Keratinocyte (primary cell): Measurements from ENCODE around the gene CHFR.
"Not testable (repeated sequence)": the region's sequence is repeated elsewhere in the genome, so short reads cannot be mapped to it uniquely, and the experiment has no call there.

ENCODE experiments used
- EZH2 ChIP-seq: IDR thresholded peaks from one replicate; pipeline ENCODE4 v1.6.1; 2012; ENCODE audit warnings: inconsistent platforms, mild to moderate bottlenecking, low read length, moderate library complexity
- TF ChIP-seq, protein P1 (sequence below), 3 experiments: IDR thresholded peaks in 1 of 3; conservative IDR thresholded peaks in 1 of 3; optimal IDR thresholded peaks in 1 of 3; 2 replicates in 2 of 3; 3 replicates in 1 of 3; pipeline versions ENCODE3 to v1.5.1; 2011; ENCODE audit warnings: low read length in 3 of 3, mild to moderate bottlenecking in 3 of 3, moderate library complexity in 2 of 3, control low read depth in 1 of 3, inconsistent platforms in 1 of 3; ENCODE audit not compliant: insufficient read depth in 2 of 3; ENCODE audit errors: extremely low read depth in 1 of 3

DNA sequence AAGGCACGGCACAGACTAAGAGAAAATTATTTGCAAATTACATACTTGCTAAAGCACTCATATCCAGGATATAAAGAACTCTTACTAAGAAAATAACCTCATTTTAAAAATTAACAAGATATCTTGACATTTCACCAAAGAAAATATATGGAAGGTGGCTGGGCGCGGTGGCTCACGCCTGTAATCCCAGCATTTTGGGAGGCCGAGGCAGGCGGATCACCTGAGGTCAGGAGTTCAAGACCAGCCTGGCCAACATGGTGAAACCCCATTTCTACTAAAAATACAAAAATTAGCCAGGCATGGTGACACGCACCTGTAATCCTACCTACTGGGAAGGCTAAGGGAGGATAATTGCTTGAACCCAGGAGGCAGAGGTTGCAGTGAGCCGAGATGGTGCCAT lies 49.5 kb upstream of the CHFR start:
- TF ChIP-seq, protein P1, sequence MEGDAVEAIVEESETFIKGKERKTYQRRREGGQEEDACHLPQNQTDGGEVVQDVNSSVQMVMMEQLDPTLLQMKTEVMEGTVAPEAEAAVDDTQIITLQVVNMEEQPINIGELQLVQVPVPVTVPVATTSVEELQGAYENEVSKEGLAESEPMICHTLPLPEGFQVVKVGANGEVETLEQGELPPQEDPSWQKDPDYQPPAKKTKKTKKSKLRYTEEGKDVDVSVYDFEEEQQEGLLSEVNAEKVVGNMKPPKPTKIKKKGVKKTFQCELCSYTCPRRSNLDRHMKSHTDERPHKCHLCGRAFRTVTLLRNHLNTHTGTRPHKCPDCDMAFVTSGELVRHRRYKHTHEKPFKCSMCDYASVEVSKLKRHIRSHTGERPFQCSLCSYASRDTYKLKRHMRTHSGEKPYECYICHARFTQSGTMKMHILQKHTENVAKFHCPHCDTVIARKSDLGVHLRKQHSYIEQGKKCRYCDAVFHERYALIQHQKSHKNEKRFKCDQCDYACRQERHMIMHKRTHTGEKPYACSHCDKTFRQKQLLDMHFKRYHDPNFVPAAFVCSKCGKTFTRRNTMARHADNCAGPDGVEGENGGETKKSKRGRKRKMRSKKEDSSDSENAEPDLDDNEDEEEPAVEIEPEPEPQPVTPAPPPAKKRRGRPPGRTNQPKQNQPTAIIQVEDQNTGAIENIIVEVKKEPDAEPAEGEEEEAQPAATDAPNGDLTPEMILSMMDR (optimal IDR thresholded peaks at IDR 0.05 in 1 of 3, IDR thresholded peaks at IDR 0.05 in 1 of 3, conservative IDR thresholded peaks at IDR 0.05 in 1 of 3; ENCODE audit: extremely low read depth in 1 of 3, insufficient read depth in 2 of 3, low read length in 3 of 3), result not testable (repeated sequence)
- not testable (repeated sequence) for TF ChIP-seq EZH2
